Spleen (tissue), 11 donors: Measurements from ENCODE around the gene CALML4. TPM values are rescaled to one million over a fixed set of nuclear protein-coding genes. Genes with fewer than 3 reads are reported as not detected.

Source experiments
- DNase-seq: peaks from one replicate; pipeline ENCODE4 v3.0.0-alpha.2; 2020
- H3K27ac ChIP-seq, 8 donors: fragments of 200-600 bp; sonication (generic) in 7 of 8; 1 replicate in 4 of 8; 2 replicates in 4 of 8; pipeline versions ENCODE4 v1.5.0 to v1.8.0; 2016 to 2021; ENCODE audit warnings: inconsistent platforms in 4 of 8, mild to moderate bottlenecking in 4 of 8, moderate library complexity in 1 of 8
- H3K27me3 ChIP-seq, 7 donors: fragments of 200-600 bp; sonication (generic) in 6 of 7; replicated peaks in 1 of 7; 1 replicate in 4 of 7; 2 replicates in 3 of 7; pipeline versions ENCODE4 v1.5.0 to v1.8.0; 2016 to 2021; ENCODE audit warnings: inconsistent platforms in 3 of 7, mild to moderate bottlenecking in 1 of 7
- H3K36me3 ChIP-seq, 6 donors: fragments of 200-600 bp; sonication (generic) in 5 of 6; 1 replicate in 4 of 6; 2 replicates in 2 of 6; pipeline versions ENCODE4 v1.5.0 to v1.8.0; 2016 to 2021; ENCODE audit warnings: inconsistent platforms in 2 of 6
- H3K4me1 ChIP-seq, 6 donors: fragments of 200-600 bp; sonication (generic) in 5 of 6; 1 replicate in 3 of 6; 2 replicates in 3 of 6; pipeline versions ENCODE4 v1.5.0 to v1.8.0; 2016 to 2021; ENCODE audit warnings: inconsistent platforms in 3 of 6
- H3K4me3 ChIP-seq, 8 donors: fragments of 200-600 bp; sonication (generic) in 7 of 8; 1 replicate in 4 of 8; 2 replicates in 4 of 8; pipeline versions ENCODE4 v1.5.0 to v1.8.0; 2016 to 2021; ENCODE audit warnings: inconsistent platforms in 4 of 8, mild to moderate bottlenecking in 4 of 8, moderate library complexity in 2 of 8
- H3K9me3 ChIP-seq, 8 donors: fragments of 200-600 bp; sonication (generic) in 7 of 8; 1 replicate in 4 of 8; 2 replicates in 4 of 8; pipeline versions ENCODE4 v1.5.0 to v1.8.0; 2016 to 2021; ENCODE audit warnings: inconsistent platforms in 4 of 8
- CTCF ChIP-seq, 11 experiments: fragments of 200-600 bp in 7 of 11; fragments of 450-650 bp in 4 of 11; sonication (generic) in 4 of 11; IDR thresholded peaks in 8 of 11; conservative IDR thresholded peaks in 3 of 11; 1 replicate in 7 of 11; 2 replicates in 4 of 11; pipeline versions ENCODE4 v1.4.0 to v1.8.0; 2016 to 2021; ENCODE audit warnings: antibody characterized with exemption in 11 of 11, inconsistent platforms in 4 of 11, mild to moderate bottlenecking in 1 of 11
- POLR2A ChIP-seq, 3 donors: fragments of 450-650 bp; IDR thresholded peaks; one replicate each; pipeline ENCODE4 v1.5.1; 2017; ENCODE audit warnings: antibody characterized with exemption in 3 of 3, mild to moderate bottlenecking in 1 of 3
- POLR2AphosphoS5 ChIP-seq, 3 donors: sonication (generic); formaldehyde crosslinking; IDR thresholded peaks; one replicate each; pipeline ENCODE4 v1.5.1; 2017; ENCODE audit warnings: antibody characterized with exemption in 3 of 3
- WGBS, 5 donors: extraction: QIAGEN DNeasy Blood & Tissue Kit in 3 of 5; methylation state at CpG; one replicate each; pipeline versions ENCODE4 v1.1.5 to v1.1.7; 2013 to 2018; 5-methylcytosine and 5-hydroxymethylcytosine counted together
- intact Hi-C: fragments of 100-400 bp; cut with DNase I; formaldehyde crosslinking; loops from one replicate; pipeline ENCODE4 v1.15.0; 2023; ENCODE audit warnings: low total_unique reads
- polyA plus RNA-seq, 3 donors: library from polyadenylated mRNA; stranded (reverse); fragments of 200-250 nt; gene quantifications; one replicate each; pipeline ENCODE4 v1.2.1, GENCODE V29; 2013
- total RNA-seq, 7 donors: library from RNA; depleted of rRNA in 3 of 7; stranded (reverse); fragments of >200 nt in 3 of 7; fragmentation: NEBNext Ultra II Directional in 4 of 7; extraction: Animal tissue kit (Norgen Biotek cat#: 25700) in 4 of 7; gene quantifications; one replicate each; pipeline versions ENCODE4 v1.1.0 to v1.2.1, GENCODE V29; 2016 to 2021
- donor health status: healthy with polysubstance abuse.
- donor health status: DM: no; HTN: no; CAD: no; lungs with moderate emphysema.
- donor health status: DM: no; HTN: no; CAD: no.
- donor health status: Bipolar disorder and iron deficiency.
- donor health status: healthy.
- donor health status: DM: no; HTN: no; CAD: no.
- donor health status: DM: yes; HTN: yes; CAD: no.

CALML4 gene
- total and polyA plus RNA-seq, 10 donors, result 7.8 to 15.9 (median 10.0) TPM

GRCh38 chr15:68197661-68198437 lies 7.3 kb downstream of the CALML4 start:
- DNase-seq, result no peak
- Histone ChIP-seq H3K4me3 (no peak overlapping the region), H3K27me3 (no peaks in the 10 kb centered on the region), H3K4me1 (peaks cover 0 to 29% (median 8%) of the 10 kb centered on the region in 6 donors), H3K9me3 (no peaks in the 10 kb centered on the region), H3K36me3 (peaks cover 0 to 53% (median 9%) of the 10 kb centered on the region in 6 donors), H3K27ac (peak overlapping the region in 3 of 8 donors; percentile 13 to 18 (median 13))
- TF ChIP-seq CTCF (IDR thresholded peaks at IDR 0.05 in 8 of 11, conservative IDR thresholded peaks at IDR 0.05 in 3 of 11) (no peak), POLR2AphosphoS5 (IDR thresholded peaks at IDR 0.05) (peak in 1 of 3 donors; percentile 48)
- 83 to 91% (median 86%) methylated on average over 9 to 11 of the region's 11 CpGs for WGBS, 5 donors
- intact Hi-C loops, result no loop called here

GRCh38 chr15:68197170-68197492 lies 8.0 kb downstream of the CALML4 start:
- H3K4me1 ChIP-seq, result peaks cover 0 to 28% (median 8%) of the 10 kb centered on the region in 6 donors
- H3K4me3 ChIP-seq, result no peak overlapping the region
- H3K27me3 ChIP-seq, result no peaks in the 10 kb centered on the region
- no peak for DNase-seq
- H3K27ac ChIP-seq, result no peak overlapping the region
- H3K36me3 ChIP-seq, result peaks cover 0 to 60% (median 16%) of the 10 kb centered on the region in 6 donors
- intact Hi-C loops, result no loop called here
- no peaks in the 10 kb centered on the region for H3K9me3 ChIP-seq
- TF ChIP-seq CTCF (IDR thresholded peaks at IDR 0.05 in 8 of 11, conservative IDR thresholded peaks at IDR 0.05 in 3 of 11), result no peak
- TF ChIP-seq POLR2A (IDR thresholded peaks at IDR 0.05), result no peak
- peak in 1 of 3 donors; percentile 34 for TF ChIP-seq POLR2AphosphoS5 (IDR thresholded peaks at IDR 0.05)
- WGBS, 5 donors, result 90 to 99% (median 92%) methylated on average over 8 of the region's 8 CpGs

DNA sequence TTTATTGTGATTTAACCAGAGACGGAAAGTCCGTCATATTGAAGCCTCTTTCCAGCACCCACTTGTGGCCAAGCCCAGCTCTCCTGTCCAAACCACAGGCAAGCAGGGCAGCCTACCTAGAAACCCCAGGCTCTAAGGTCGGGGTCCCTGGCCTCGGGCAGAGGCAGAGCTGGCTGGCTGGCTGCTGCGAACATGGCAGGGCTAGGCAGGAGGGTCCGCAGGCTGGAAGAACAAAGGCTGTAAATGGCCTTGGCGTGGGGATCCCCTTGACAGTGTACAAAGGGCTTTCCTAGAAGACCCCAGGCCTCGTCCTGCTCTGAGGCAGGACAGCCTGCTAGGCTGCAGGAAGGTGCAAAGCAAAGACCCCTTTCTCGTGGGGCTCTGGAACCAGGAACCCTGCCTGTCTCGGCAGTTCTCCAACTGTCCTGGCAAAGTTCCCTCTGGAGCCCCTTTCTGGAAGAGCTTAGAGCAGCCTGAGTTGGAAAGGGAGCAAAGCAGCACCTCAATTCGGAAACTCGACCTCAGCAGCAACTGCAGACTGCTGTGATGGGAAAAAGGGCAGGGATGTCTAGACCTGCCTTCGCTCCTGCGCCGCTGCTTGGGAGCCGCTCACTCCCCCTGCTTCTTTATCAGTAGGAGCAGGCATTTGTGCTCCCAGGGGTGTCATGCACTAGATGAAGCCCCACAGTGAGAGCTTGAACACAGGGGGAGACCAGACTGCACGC lies 8.5 kb downstream of the CALML4 start:
- Histone ChIP-seq H3K4me3 (no peak overlapping the region), H3K27ac (no peak overlapping the region), H3K4me1 (peaks cover 0 to 23% (median 8%) of the 10 kb centered on the region in 6 donors), H3K36me3 (peaks cover 0 to 66% (median 20%) of the 10 kb centered on the region in 6 donors), H3K27me3 (no peaks in the 10 kb centered on the region), H3K9me3 (no peaks in the 10 kb centered on the region)
- DNase-seq, result no peak
- TF ChIP-seq POLR2AphosphoS5 (IDR thresholded peaks at IDR 0.05) (peak in 1 of 3 donors; percentile 63), CTCF (IDR thresholded peaks at IDR 0.05 in 8 of 11, conservative IDR thresholded peaks at IDR 0.05 in 3 of 11) (no peak)
- intact Hi-C loops, result no loop called here
- whole genome bisulfite sequencing, 5 donors, result 90 to 96% (median 91%) methylated on average over 16 to 17 of the region's 17 CpGs
